ENCODE data around the gene MAP4.

The MAP4 gene

DNA sequence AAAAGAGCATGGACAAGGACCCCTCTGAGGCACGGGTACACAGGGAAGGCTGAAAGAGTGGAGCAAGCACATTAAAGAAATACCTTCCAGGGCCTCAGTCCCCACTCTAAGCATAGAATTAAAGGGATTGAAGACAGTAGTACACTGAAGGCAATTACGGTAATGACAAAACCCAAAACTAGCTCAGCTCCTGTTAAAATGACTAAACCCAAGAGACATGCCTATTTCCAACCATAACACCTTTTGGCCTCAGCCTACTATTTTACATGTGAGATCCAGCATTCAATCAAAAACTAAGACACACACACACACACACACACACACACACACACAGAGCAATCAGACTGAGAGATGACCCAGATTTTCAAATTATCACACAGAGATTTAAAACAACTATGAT, 19.8 kb downstream of the MAP4 start:
- Mint-ChIP-seq H3K27ac (peak overlapping the region; percentile 24), H3K36me3 (ENCODE audit: low read depth) (peaks cover 55% of the 10 kb centered on the region), H3K9me3 (no peaks in the 10 kb centered on the region), H3K4me1 (ENCODE audit: low read depth) (peaks cover 9% of the 10 kb centered on the region), H3K4me3 (no peak overlapping the region), H3K27me3 (no peaks in the 10 kb centered on the region)

- H3K27ac Mint-ChIP-seq = no peak overlapping the region
- H3K36me3 Mint-ChIP-seq (ENCODE audit: low read depth) = peaks cover 53% of the 10 kb centered on the region
- no peaks in the 10 kb centered on the region for H3K9me3 Mint-ChIP-seq
- H3K4me1 Mint-ChIP-seq (ENCODE audit: low read depth) = peaks cover 9% of the 10 kb centered on the region
- no peak overlapping the region for H3K4me3 Mint-ChIP-seq
- H3K27me3 Mint-ChIP-seq = no peaks in the 10 kb centered on the region
Observed at GRCh38 chr3:47994180-47994579, 22.0 kb downstream of the MAP4 start.

- Mint-ChIP-seq H3K36me3 (ENCODE audit: low read depth) (peaks cover 43% of the 10 kb centered on the region), H3K9me3 (no peaks in the 10 kb centered on the region), H3K4me1 (ENCODE audit: low read depth) (peaks cover 1% of the 10 kb centered on the region), H3K27ac (no peak overlapping the region), H3K4me3 (no peak overlapping the region), H3K27me3 (no peaks in the 10 kb centered on the region)
Observed at GRCh38 chr3:47991341-47991740, 24.9 kb downstream of the MAP4 start.

GRCh38 chr3:47989981-47990440, 26.2 kb downstream of the MAP4 start:
- Mint-ChIP-seq H3K36me3 (ENCODE audit: low read depth) (peaks cover 33% of the 10 kb centered on the region), H3K4me1 (ENCODE audit: low read depth) (peaks cover 3% of the 10 kb centered on the region), H3K27me3 (no peaks in the 10 kb centered on the region), H3K27ac (no peak overlapping the region), H3K4me3 (no peak overlapping the region), H3K9me3 (no peaks in the 10 kb centered on the region)

DNA sequence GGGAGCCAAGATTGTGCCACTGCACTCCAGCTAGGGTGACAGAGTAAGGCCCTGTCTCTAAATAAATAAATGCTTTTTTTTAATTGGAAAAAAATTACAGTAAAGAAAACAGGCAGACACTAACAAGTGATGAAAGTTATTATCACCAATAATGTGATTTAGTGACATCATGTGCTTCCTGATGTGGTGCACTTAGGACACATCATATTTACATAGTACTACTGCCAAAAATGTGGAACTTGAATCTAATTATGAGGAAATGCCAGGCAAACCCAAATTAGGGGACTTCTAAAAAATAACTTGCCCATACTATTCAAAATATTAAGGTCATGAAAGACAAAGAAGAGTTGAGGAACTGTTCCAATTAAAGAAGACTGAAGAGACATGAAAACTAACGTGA, 30.8 kb downstream of the MAP4 start:
- H3K4me3 Mint-ChIP-seq = no peak overlapping the region
- peaks cover 22% of the 10 kb centered on the region for H3K36me3 Mint-ChIP-seq (ENCODE audit: low read depth)
- peaks cover 8% of the 10 kb centered on the region for H3K4me1 Mint-ChIP-seq (ENCODE audit: low read depth)
- H3K27ac Mint-ChIP-seq = no peak overlapping the region
- no peaks in the 10 kb centered on the region for H3K27me3 Mint-ChIP-seq
- H3K9me3 Mint-ChIP-seq = no peaks in the 10 kb centered on the region

DNA sequence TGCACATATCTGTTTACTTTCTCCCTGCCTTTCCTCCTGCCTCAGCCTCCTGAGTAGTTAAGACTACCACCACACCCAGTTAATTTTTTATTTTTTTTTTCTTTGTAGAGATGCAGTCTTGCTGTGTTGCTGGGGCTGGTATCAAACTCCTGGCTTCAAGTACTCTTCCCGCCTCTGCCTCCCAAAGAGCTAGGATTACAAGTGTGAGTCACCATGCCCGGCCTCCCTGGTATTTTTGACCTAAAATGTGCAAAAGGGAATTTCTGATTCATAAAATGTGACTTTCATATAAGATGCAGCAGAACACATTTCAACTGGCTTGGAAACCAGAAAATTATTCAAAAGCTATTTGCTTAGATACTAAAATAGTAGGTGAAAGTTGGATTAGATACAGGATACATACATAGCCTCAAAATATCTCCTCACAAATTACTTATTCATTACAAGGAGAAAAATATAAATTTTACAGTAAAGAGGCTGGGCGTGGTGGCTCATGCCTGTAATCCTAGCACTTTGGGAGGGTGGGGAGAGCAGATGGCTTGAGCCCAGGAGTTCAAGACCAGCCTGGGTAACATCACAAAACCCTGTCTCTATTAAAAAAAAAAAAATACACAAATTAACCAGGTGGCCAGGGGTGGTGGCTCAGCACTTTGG, 32.0 kb downstream of the MAP4 start:
- Mint-ChIP-seq H3K27ac (no peak overlapping the region), H3K27me3 (no peaks in the 10 kb centered on the region), H3K4me3 (no peak overlapping the region), H3K36me3 (ENCODE audit: low read depth) (peaks cover 18% of the 10 kb centered on the region), H3K4me1 (ENCODE audit: low read depth) (peaks cover 8% of the 10 kb centered on the region), H3K9me3 (no peaks in the 10 kb centered on the region)

DNA sequence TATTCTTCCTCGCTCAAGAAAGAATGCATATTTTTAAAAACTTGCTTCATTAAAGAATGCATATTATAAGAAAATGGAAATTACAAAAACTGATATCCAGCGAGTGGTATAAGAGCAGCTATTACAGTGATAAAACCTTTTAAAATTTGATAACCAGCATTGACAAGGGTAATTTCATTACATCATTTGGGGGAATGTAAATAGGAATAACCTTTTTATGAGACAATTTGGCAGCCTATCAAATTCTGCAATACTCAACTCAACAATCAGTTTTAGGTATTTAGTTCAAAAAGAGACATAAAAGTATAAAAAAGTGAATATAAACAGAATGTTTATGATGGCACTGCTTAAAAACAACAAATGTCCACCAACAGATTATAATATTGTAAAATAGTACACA, 35.4 kb downstream of the MAP4 start:
- Mint-ChIP-seq H3K9me3 (no peaks in the 10 kb centered on the region), H3K4me3 (no peak overlapping the region), H3K4me1 (ENCODE audit: low read depth) (peaks cover 13% of the 10 kb centered on the region), H3K27ac (no peak overlapping the region), H3K27me3 (no peaks in the 10 kb centered on the region), H3K36me3 (ENCODE audit: low read depth) (peaks cover 6% of the 10 kb centered on the region)

DNA sequence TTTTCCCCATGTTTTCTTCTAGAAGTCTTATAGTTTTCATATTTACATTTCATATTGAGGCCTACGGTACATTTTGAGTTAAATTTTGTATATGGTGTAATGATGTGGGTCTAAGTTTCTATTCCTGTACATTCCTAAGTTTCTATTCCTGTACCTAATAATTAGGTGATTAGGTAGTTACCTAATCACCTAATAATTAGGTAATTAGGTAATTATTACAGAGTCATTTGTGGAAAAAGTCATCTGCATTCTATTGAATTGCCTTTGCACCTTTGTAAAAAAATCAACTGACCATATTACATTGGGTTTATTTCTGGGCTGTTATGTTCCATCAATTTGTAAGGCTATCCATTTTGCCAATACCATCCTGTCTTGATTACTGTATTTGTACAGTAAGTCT, 37.1 kb downstream of the MAP4 start:
- no peaks in the 10 kb centered on the region for H3K27me3 Mint-ChIP-seq
- no peak overlapping the region for H3K4me3 Mint-ChIP-seq
- peaks cover 12% of the 10 kb centered on the region for H3K36me3 Mint-ChIP-seq (ENCODE audit: low read depth)
- H3K4me1 Mint-ChIP-seq (ENCODE audit: low read depth) = peaks cover 12% of the 10 kb centered on the region
- no peaks in the 10 kb centered on the region for H3K9me3 Mint-ChIP-seq
- no peak overlapping the region for H3K27ac Mint-ChIP-seq

- Mint-ChIP-seq H3K27ac (no peak overlapping the region), H3K4me1 (ENCODE audit: low read depth) (peaks cover 10% of the 10 kb centered on the region), H3K4me3 (no peak overlapping the region), H3K9me3 (no peaks in the 10 kb centered on the region), H3K36me3 (ENCODE audit: low read depth) (peaks cover 13% of the 10 kb centered on the region), H3K27me3 (no peaks in the 10 kb centered on the region)
Observed at GRCh38 chr3:47978386-47978785, 37.8 kb downstream of the MAP4 start.

GRCh38 chr3:47976135-47976732, 40.0 kb downstream of the MAP4 start:
- Mint-ChIP-seq H3K27me3 (no peaks in the 10 kb centered on the region), H3K27ac (no peak overlapping the region), H3K36me3 (ENCODE audit: low read depth) (peaks cover 13% of the 10 kb centered on the region), H3K4me1 (ENCODE audit: low read depth) (peaks cover 10% of the 10 kb centered on the region), H3K4me3 (no peak overlapping the region), H3K9me3 (no peaks in the 10 kb centered on the region)

DNA sequence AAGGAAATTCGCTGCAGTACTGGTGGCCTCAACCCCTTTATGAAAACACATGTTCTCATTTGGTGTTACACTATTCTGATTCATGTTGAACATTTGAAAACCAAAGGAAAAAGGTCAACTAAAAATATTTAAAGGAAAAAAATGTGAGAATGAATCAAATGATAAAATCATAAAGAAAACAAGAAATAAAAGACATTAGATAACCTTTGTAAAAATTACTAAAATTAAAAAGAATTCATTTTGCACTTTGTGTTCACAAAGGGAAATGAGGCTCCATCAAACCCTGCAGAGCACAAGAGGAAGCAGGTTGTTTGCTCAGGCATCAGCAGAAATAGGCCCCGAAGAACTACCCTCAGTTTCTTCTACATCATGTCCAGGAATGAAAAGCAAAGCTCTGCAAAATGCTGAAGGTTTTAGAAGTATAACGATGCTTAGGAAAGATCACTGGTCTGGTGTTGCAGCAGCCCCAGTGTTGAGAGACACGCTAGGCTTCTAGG, 41.2 kb downstream of the MAP4 start:
- Mint-ChIP-seq H3K9me3 (no peaks in the 10 kb centered on the region), H3K36me3 (ENCODE audit: low read depth) (peaks cover 13% of the 10 kb centered on the region), H3K27ac (no peak overlapping the region), H3K27me3 (no peaks in the 10 kb centered on the region), H3K4me3 (no peak overlapping the region), H3K4me1 (ENCODE audit: low read depth) (peaks cover 10% of the 10 kb centered on the region)

DNA sequence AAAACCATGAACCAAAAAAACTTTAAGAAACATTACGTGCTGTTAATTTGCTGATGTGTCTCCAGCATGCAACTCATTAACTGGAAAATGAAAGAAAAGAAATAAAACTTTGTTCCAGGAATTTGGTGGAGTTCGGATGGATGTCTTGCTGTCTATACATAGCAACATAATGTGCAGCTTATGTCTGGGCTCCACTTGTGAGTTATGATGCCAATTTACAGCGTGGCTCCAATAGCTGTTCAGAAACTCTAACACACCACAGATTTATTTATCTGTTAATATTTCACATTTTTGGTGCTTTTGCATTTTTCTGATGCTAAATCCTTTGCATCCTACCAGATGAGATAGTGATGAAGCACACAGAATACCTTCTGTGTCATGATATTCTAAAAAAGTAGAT, 45.1 kb downstream of the MAP4 start:
- H3K4me3 Mint-ChIP-seq = no peak overlapping the region
- no peaks in the 10 kb centered on the region for H3K9me3 Mint-ChIP-seq
- peaks cover 5% of the 10 kb centered on the region for H3K4me1 Mint-ChIP-seq (ENCODE audit: low read depth)
- peaks cover 13% of the 10 kb centered on the region for H3K36me3 Mint-ChIP-seq (ENCODE audit: low read depth)
- H3K27me3 Mint-ChIP-seq = no peaks in the 10 kb centered on the region
- H3K27ac Mint-ChIP-seq = no peak overlapping the region

DNA sequence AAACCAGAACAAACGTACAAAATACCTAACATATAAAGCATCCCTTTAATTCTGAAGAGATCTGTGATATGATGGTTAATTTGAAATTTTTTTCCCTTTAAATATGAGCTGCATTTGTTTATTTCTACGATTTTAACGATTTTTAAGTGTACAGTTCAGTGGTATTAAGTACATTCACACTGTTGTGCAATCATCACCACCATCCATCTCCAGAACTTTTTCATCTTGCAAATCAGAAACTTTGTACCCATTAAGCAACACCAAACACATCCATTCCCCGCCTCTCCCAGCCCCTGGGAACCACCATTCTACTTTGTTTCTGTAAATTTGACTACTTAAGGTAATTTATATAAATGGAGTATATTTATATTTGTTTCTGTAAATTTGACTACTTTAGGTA, 51.5 kb downstream of the MAP4 start:
- Mint-ChIP-seq H3K9me3 (no peaks in the 10 kb centered on the region), H3K27ac (no peak overlapping the region), H3K36me3 (ENCODE audit: low read depth) (peaks cover 9% of the 10 kb centered on the region)

DNA sequence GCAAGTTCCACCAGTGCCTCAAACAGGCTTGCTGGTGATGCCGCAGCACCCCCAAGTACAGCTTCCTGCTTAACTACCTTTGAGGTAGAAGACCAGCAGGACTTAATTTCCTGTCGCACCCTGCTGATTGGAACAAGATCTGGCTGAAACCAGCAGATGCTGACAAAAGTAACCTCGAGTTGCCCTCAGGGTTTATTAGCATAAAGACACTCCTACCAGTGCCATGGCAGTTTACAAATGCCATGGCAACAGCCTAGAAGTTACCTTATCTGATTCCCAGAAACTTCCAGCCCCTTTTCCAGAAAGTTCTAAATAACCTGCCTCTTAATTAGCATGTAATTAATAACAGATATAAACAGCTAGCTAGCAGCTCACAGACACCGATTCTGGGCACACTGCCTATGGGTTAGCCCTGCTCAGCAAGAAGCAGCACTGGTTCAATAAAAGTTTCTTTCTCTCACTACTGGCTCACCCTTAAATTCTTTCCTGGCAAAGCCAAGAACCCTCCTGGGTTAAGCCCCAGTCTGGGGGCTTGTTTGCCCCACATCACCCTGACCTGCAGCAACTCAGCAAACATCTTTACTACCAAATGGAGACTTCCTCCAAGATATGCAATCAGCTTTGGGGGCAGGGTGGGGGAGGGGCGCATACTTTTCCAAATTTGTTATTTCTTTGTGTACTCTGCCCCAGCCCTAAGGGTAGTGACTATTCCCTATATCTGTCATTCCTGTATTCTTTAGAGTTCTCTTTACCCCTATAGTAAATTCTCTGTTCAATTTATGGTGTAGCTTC, 54.2 kb downstream of the MAP4 start:
- H3K4me1 Mint-ChIP-seq (ENCODE audit: low read depth) = peaks cover 16% of the 10 kb centered on the region
- H3K9me3 Mint-ChIP-seq = no peaks in the 10 kb centered on the region
- H3K27ac Mint-ChIP-seq = peak overlapping the region; percentile 32
- peaks cover 9% of the 10 kb centered on the region for H3K36me3 Mint-ChIP-seq (ENCODE audit: low read depth)
- H3K4me3 Mint-ChIP-seq = no peak overlapping the region
- H3K27me3 Mint-ChIP-seq = no peaks in the 10 kb centered on the region

More for the DNA sequence above, 51.5 kb downstream of the MAP4 start:
- Mint-ChIP-seq H3K4me3 (no peak overlapping the region), H3K4me1 (ENCODE audit: low read depth) (peaks cover 16% of the 10 kb centered on the region), H3K27me3 (no peaks in the 10 kb centered on the region)

DNA sequence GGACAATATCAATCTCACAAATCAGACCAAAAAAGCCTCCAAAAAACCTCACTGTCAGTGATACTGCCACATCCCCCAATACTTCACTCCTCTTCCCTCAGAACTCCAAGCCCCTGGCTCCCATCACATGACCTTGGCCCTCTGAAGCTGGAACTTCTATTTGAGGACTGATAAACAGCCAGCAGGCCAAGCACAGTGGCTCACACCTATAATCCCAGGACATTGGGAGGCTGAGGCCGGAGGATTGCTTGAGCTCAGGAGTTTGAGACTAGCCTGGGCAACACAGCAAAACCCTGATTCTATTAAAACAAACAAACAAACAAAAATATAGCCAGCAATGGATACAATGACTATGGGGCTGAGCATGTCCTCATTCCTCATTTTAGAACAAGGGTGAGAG, 55.2 kb downstream of the MAP4 start:
- H3K4me3 Mint-ChIP-seq = no peak overlapping the region
- H3K27ac Mint-ChIP-seq = no peak overlapping the region
- no peaks in the 10 kb centered on the region for H3K27me3 Mint-ChIP-seq
- H3K36me3 Mint-ChIP-seq (ENCODE audit: low read depth) = peaks cover 9% of the 10 kb centered on the region
- H3K4me1 Mint-ChIP-seq (ENCODE audit: low read depth) = peaks cover 16% of the 10 kb centered on the region
- no peaks in the 10 kb centered on the region for H3K9me3 Mint-ChIP-seq

Data from stimulated activated naive CD8-positive, alpha-beta T cell treated with anti-CD3 and anti-CD28 coated beads, Interleukin-15, Interleukin-2, amounts not matched to agents 100 ng/mL and 50 ng/mL, for 24 hours (primary cell).